HG03045 (cell line): ENCODE results near the gene RBBP8.
"Not testable (repeated sequence)": the region's sequence is repeated elsewhere in the genome, so short reads cannot be mapped to it uniquely, and the experiment has no call there.

ENCODE experiments used
- ATAC-seq: cut with Tn5 transposase; IDR thresholded peaks from one replicate; pipeline ENCODE4 v1.9.1; 2021; ENCODE audit warnings: mild to moderate bottlenecking, moderate library complexity; ENCODE audit not compliant: unreplicated experiment

The RBBP8 gene

DNA sequence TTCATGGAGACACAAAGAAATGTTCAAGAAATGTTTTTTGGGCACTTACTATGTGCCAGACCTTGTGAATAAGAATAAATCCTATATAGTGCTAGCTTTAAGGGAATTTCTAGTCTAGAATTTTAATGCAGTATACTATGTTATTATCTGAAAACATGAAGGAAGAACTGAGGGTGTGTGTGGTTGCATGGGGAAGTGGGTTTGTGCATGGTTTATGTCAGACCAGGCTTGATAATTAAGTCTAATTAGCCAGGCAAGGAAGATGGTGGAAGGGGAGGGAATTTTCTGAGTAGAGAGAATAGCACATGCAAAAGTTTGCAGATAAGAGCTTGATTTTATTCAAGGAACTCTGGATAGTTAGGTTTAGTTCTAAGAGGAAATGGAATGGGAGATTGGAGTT, 6.5 kb downstream of the RBBP8 start:
- ATAC-seq: no peak

DNA sequence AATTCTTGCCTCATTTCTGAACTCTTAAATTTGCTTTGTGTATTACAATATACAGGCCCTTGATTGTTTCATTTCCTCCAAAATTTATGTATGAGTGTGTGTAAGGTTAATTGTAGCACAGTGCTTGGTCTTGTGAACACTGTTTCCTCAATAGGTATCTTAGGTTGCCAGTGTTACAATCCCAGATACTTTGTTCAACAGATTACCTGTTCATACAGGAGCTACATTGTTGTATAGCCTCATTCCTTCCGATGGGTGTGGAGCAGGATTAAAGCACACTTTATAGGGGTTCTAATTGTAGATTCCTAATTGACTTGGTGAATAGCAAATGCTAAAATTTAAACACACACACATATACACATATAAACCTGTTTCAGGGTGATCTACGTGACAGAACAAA, 10.7 kb downstream of the RBBP8 start:
- ATAC-seq: no peak

DNA sequence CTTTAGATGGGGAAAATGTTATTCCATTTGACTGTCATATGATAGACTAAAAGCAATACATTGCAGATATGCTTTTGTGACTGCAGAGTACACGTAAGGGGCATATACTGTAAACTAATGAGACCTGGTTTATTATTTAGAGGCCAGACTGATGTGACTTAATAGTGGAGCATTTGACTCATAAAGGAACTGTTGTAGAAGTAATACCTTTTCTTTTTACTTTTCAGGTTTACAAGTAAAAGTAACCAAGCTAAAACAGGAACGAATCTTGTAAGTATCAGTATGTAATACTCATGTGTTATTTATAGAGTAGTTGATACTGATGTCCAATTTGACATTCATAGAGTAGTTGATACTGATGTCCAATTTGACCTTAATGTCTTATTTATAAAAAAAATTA, 13.1 kb downstream of the RBBP8 start:
- no peak for ATAC-seq

DNA sequence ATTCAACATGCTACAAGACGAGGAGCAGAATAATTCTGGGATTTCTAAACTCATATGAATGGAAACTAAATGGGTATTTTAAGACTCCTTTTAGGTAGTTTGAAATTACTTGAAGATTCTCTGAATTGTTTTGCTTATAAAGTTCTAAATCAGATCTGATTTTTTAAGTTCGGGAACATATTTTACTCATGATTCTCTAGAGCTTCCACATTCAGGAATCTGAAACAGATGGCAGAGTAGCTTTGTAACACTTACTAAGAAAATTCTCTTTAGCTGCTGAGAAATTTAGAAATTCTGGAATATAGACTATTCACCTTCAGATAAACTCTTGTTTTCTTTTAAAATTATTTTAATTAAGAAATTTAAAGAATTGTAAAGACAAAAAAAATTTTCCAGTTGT, 13.7 kb downstream of the RBBP8 start:
- no peak for ATAC-seq

DNA sequence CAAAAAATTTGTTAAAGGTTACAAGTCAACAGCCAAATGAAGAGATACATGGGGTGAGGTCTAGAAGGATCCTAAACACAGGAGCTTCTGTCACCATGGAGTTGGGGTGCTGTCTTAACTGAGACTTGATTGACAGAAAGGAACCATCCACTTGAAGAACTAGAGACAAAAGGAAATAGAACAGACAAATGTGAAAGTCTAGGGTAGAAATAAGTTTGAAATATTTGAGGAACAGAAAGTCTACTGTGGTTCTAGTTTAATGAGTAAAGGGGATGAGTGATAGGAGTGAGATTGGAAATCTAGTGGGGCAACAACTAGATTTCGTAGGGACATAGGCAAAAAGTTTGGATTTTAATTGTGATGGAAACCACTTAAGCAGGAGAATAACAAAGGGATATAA, 18.7 kb downstream of the RBBP8 start:
- ATAC-seq: no peak

DNA sequence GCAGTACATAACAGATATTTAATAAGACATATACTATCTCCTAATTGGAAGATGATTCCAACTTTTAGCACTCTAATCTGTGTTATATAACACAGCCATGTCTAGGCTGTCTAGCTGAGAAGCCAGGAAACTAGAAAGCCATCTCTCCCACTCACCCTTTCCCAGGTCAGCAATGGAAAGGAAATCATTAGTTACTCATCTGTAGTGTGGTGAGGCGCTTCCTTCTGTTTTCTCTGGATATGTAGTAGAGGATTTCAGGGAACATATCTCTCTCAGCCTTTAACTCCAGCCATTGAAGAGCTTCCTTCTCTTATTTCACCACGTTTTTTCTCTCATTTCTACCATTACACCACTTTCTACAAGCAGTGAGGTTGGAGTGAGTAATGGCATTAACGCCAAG, 19.4 kb downstream of the RBBP8 start:
- ATAC-seq: no peak

DNA sequence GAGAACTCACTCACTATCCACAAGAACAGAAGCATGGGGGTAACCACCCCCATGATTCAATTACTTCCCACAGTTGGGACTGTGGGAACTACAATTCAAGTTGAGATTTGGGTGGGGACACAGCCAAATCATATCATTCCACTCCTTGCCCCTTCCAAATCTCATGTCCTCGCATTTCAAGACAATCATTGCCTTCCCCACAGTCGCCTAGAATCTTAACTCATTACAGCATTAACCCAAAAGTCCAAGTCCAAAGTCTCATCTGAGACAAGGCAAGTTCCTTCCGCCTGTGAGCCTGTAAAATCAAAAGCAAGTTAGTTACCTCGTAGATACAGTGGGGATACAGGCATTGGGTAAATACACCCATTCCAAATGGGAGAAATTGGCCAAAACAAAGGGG, 20.9 kb downstream of the RBBP8 start:
- not testable (repeated sequence) for ATAC-seq

DNA sequence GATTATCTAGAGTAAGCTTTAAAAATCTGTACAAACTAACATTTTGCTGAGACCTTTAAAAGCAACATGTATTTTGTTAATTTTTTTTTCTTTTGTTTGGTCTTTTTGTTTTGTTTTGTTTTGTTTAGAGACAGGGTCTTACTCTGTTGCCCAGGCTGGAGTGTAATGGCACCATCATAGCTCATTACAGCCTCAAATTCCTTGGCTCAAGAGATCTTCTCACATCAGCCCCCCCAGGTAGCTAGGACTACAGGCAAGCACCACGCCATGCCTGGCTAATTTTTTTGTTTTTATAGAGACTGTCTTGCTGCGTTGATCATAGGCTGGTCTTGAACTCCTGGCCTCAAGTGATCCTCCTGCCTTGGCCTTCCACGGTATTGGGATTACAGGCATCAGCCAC, 23.1 kb downstream of the RBBP8 start:
- no peak for ATAC-seq

DNA sequence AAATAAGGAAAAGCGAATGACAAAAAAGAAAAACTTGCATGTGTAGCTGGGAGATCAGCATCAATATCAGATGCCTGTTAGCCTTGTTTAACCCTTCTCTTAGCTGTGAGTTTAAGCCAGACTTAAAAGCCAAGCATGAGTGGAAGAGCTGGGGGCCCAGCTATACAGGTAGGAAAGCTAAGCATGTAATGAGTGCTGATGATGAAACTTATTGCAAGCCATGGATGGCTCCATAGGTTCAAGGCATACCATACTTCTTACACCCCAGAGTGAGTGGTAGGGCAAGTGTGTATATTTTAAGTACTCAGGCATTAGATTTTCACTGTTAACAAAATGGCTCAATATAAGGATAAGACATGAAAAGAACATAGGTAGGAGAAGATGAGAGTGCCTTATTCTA, 28.0 kb downstream of the RBBP8 start:
- ATAC-seq: no peak

DNA sequence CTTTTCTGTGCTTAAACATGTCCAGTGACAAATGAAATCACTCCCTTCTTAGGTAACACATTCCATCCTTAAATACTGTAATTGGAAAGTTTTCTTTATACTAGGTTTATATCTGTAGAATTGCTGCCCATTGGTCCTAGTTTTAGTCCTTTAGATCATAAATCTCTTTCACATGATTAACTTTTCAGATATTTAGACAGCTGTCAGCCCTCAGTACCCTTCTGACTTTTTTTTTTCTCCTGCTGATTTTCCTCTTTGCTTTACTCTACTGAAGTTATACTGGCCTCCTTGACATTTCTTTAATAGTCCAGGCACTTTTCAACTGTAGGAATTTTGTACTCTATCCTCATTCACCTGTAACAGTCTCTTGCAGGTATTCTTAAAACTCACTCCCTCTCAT, 28.9 kb downstream of the RBBP8 start:
- no peak for ATAC-seq

DNA sequence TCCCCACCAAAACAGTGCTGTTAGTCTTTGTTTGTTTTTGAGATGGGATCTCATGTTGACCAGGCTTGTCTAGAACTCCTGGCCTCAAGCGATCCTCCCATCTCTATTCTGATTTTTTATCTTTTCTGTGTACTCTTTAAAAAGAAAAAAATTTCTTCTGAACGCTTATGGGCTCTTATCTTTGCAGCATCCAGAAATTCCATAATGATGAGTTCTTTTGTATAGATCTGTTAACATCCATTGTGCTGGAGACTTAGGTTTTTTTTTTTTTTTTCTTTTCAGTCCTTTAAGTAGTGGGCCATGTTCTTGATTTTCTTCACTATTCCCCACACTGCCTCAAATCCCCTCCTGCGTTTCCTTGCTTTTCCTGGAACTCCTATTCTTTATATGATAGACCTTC, 31.0 kb downstream of the RBBP8 start:
- ATAC-seq: no peak

DNA sequence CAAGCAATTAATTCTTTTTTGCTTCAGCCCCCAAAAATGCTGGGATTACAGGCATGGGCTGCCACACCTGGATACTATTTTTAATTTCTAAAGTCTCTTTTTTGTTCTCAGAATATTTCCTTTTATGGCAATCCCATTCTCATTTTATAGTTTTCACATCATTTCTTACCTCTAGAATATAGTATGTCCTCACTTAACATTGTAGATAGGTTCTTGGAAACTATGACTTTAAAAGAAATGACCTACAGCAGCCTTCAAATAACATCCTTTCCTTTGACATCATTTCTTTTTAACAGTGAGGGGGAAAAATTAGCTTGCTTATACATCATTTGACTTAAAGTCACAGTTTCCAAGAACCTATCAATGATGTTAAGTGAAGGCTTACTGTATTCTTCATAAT, 31.6 kb downstream of the RBBP8 start:
- ATAC-seq: no peak

DNA sequence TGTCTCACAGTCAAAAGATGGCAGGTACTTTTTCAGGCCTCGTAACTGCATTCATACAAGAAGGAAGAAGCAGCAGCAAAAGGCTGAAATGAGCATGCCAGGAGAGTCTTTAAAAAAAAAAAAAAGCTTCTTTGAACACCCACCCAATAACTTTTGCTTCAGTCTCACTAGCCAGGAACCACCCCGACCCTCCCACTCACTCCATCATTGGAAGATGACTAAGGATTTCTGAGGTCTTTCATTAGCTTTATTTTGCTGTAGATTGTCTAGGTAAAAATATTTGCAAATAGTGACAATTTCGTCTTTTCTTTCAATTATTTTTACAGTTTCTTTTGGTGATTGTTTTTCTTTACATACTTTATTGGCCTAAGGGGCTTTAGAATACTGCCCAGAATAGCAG, 37.9 kb downstream of the RBBP8 start:
- no peak for ATAC-seq

DNA sequence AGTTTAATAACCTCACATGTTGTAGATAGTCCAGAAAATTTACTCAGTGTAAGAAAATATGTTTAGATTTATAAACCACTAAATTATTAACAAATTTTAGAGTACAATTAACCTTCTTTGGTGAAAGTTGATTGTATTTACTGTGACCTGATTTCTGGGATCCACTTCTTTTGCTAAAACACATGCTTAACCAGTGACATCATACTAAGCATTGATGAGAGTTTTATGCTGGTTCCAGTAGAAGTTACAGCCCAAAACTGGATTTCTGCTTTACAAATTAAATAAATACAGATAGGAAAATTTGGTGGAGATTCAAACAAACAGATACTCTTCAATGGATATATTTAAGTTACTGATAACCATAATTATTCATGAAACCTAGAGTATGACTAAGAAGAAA, 40.9 kb downstream of the RBBP8 start:
- ATAC-seq: no peak

DNA sequence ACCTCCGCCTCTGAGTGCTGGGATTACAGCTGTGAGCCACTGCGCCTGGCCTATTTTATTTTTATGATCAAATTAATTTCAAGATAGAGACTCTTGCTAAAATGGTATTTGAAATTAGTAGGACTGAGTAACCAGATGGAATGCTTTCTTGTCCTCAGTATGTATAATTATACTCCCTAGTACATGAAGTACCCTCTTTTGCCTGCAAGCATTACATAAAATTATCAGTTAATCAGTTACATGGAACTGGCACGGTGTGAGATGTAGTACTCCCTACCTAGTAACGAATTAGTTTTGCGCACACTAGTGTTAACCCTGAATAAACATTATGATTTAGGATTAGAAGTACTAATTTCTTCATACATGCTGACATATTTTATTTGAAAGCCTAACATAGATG, 41.6 kb downstream of the RBBP8 start:
- no peak for ATAC-seq

DNA sequence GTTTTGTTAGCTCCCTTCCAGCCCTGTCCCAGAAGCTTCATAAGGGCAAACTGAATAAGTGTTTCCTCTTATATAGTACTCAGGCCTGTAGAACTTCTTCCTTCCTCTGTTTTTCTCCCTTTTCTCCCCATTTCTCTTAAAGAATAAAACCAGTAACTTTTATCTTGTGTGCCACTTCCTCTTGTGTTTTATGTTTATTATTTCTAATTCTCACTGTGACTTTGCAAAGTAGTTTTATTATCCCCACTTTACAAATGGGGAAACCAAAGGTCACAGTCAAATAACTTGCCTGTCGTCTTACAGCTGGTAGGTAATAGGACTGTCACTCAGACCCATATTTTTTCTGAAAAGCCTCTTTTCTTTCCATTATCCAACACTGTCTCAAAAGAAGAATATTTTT, 42.4 kb downstream of the RBBP8 start:
- ATAC-seq: no peak

DNA sequence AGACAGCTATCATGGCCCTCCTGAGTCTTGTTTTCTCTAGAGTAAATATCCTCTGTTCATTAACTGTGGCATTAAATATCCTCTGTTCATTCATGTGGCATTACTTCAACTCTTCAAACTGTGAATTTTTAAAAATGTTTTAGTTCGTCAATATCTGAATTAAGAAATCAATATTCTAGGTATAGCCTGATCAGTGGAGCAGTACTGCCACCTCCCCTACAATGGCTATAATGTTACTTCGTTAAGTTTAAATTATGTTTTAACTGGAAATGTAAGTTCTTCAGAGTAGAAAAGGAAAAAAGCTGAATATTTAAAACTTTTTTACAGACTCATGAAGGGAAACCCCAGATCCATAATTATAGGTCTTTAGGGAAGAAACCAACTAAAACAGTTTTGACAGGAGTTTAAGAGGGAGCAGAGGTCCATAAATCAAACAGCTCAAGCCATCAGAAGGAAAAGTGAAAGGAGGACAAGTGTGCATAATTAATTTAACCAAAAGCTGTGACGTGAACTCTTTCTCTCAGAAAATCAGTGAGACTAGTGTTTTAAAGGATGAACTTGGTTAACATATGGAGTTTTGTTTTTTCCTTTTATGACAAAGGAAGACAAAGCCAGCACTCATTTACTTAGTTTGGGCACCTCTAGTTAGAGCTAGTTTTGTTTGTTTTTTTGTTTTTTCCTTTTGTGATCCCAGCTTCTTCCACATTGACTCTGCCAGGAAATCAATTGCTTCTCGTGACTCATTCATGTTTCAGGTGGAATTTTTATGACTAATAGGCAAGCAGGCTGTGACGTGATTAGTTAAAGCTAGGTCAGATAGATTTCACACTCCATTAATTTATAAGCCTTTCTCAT, 44.9 kb downstream of the RBBP8 start:
- no peak for ATAC-seq

DNA sequence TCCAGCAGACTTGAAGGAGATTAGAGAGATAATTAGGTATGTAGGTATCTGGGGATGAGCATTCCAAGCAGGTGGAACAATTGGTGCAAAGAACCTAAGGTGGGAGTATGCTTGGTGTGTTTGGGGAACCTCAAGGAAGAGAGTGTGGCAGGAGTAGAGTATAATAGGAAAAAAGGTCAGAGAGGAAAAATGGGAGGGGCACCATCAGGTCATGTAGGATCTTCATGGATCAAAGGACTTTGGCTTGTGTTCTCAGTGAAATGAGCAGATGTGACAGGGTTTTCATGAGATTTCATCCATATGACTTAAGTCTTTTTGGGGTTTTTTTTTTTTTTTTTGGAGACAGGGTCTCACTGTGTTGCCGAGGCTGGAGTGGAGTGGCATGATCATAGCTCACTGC, 47.3 kb downstream of the RBBP8 start:
- no peak for ATAC-seq

DNA sequence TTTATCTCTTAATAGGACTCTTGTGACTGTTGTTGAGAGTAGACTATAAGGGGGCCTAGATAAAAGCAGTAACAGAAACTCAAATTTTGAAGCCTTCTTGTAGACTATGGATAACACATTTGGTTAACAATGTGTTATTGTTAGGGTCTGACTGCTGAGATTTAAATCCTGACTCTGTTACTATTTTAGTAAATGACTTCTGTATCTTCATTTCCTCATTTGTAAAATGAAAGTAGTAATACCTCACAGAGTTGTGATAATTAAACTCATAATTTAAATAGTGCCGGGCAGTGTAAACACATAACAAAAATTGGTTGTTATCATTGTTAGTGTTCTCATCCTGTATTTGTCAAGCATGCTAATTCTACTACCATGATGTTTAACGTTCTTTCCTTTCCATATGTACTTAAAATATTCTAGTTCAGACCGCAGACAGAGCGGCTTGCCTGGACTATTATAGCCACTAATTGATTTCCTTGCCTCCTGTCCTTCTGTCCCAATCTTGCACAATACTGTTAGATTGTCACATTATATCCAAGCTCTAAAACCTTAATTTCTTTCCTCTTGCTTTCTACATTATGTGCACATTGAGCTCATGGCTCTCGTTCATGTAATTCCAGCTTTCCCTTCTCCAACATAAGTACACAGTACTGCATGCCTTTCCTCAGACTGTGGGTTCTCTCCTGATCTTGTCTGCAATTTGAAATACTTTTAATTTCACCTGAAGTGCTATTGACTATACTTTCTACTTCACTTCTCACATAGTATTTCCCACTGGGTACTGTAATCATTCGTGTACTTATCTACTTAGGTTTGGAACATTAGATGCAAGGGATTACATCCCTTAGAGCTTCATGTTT, 48.4 kb downstream of the RBBP8 start:
- ATAC-seq: no peak

DNA sequence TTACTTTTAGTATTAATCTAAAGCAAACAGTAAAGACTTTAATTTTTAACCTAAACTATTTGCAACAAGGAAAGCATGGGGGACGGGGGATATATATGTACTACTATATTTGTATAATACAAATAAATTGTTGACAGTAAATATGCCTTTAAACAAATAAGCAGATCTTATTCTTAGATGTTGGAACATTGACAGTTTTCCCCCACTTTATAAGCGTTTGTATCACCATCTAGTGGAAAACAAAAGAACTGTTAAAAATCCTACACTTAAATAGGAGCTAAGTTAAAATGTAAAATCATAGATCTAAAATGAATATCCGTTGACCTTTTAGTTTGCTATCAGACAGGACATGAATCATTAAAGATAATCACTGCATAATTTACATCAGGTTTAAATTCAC, 50.0 kb downstream of the RBBP8 start:
- ATAC-seq: no peak

DNA sequence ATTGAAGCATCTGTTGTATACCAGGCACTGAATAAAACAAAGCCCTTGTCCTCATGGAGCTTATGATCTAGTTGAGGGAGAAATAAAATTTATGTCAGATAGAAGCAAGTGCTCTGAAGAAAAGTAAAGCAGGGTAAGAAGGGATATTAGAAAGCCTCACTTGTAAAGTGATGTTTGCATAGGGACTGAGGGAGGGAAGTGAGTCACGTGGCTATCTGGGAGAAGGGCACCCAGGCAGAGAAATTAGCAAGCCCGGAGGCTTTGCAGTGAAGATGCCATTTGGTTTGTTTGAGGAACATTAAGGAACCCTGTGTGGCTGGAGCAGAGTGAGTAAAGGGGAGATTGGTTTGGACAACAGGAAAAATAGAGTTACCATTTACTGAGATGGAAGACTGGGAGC, 52.1 kb downstream of the RBBP8 start:
- no peak for ATAC-seq

DNA sequence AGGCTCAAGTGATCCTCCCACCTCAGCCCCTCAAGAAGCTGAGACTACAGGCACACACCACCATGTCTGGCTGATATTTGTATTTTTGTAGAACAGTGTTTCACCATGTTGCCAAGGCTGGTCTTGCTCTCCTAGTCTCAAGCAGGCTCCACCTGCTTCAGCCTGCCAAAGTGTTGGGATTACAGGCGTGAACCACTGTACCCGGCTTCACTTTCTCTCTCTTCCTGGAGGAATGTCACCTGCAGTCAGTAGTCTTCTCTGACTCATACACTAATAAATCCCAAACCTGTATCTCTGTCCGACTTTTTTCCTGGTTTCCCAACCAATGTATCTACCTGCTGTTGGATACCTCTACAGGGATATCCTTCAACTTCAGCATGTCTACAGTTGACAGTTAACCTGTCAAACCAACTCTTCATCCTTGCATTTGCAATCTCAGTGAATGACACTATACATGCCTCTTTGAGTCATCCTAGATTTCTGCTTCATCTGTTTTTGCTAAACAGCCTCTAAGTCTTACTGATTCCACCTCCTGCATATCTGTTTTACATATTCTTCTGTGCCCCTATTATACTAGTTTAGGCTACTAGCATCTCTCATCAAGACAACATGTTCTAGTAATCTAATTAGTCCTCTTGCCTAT, 54.5 kb downstream of the RBBP8 start:
- ATAC-seq: peak; percentile 37
